GM12892 (cell line): ENCODE measurements around the gene HOOK2.

Source experiments
- POLR2A ChIP-seq: IDR thresholded peaks from 2 replicates; pipeline ENCODE4 v1.6.1; 2011; ENCODE audit warnings: low read depth, low read length, control low read depth
- TAF1 ChIP-seq: IDR thresholded peaks from 2 replicates; pipeline ENCODE4 v1.6.1; 2011; ENCODE audit warnings: low read depth, mild to moderate bottlenecking, control low read depth, low read length, borderline replicate concordance

- TF ChIP-seq POLR2A = no peak
- TF ChIP-seq TAF1 = no peak
Observed at GRCh38 chr19:12772323-12772722, 3.0 kb downstream of the HOOK2 start.
